HFFc6 (cell line): ENCODE results near the gene ANO7. TPM values are rescaled to one million over a fixed set of nuclear protein-coding genes. Genes with fewer than 3 reads are reported as not detected.
A peak's percentile ranks its signal among the peaks of the same experiment; 100 is the strongest.

Experiments used
- DNase-seq: peaks from one replicate; pipeline ENCODE4 v3.0.0-alpha.2; 2018
- H3K27ac Mint-ChIP-seq: 2 replicates; pipeline ENCODE4 v1.8.0; 2020; ENCODE audit warnings: mild to moderate bottlenecking, mixed read lengths
- H3K27me3 Mint-ChIP-seq: 2 replicates; pipeline ENCODE4 v1.8.0; 2021; ENCODE audit warnings: mild to moderate bottlenecking, moderate library complexity, mixed read lengths; ENCODE audit not compliant: insufficient read depth
- H3K36me3 Mint-ChIP-seq: 2 replicates; pipeline ENCODE4 v1.8.0; 2021; ENCODE audit warnings: low read depth, mixed read lengths
- H3K4me1 Mint-ChIP-seq: 2 replicates; pipeline ENCODE4 v1.8.0; 2020; ENCODE audit warnings: low read depth, mixed read lengths
- H3K4me3 Mint-ChIP-seq: 2 replicates; pipeline ENCODE4 v1.8.0; 2020; ENCODE audit warnings: mild to moderate bottlenecking, moderate library complexity, mixed read lengths
- H3K9me3 Mint-ChIP-seq: 2 replicates; pipeline ENCODE4 v1.8.0; 2020; ENCODE audit warnings: mild to moderate bottlenecking, mixed read lengths
- CTCF ChIP-seq: fragments of 200-600 bp; sonication (generic); IDR thresholded peaks from 2 replicates; pipeline ENCODE4 v1.5.0; 2021; ENCODE audit warnings: antibody characterized with exemption, mild to moderate bottlenecking
- total RNA-seq, 6 experiments: library from RNA; stranded (reverse); fragmentation: NEBNext Ultra II Directional; extraction: Animal tissue kit (Norgen Biotek cat#: 25700); gene quantifications; 2 replicates in 1 of 6; 3 replicates in 5 of 6; pipeline ENCODE4 v1.2.3, GENCODE V29; 2021

The ANO7 gene
- total RNA-seq, 6 experiments from 2014 or later: 0.80 to 1.4 (median 1.2) TPM

- H3K4me1 Mint-ChIP-seq: peaks cover 48% of the 10 kb centered on the region
- peak overlapping the region; percentile 92 for H3K27ac Mint-ChIP-seq
- peak overlapping the region; percentile 95 for H3K4me3 Mint-ChIP-seq
- no peak for TF ChIP-seq CTCF
- peaks cover 2% of the 10 kb centered on the region for H3K27me3 Mint-ChIP-seq
- H3K36me3 Mint-ChIP-seq: peaks cover 6% of the 10 kb centered on the region; the same call in 1 of the 2 replicates
- H3K9me3 Mint-ChIP-seq: no peaks in the 10 kb centered on the region
- DNase-seq: no peak
Observed at GRCh38 chr2:241149675-241149924, 38.9 kb upstream of the ANO7 start.

- peak; percentile 92 for DNase-seq
- Mint-ChIP-seq H3K27ac (peak within 1 kb of the TSS; percentile 92), H3K4me1 (peaks cover 53% of the 10 kb centered on the region), H3K9me3 (no peaks in the 10 kb centered on the region), H3K4me3 (peak within 1 kb of the TSS; percentile 95), H3K27me3 (peaks cover 2% of the 10 kb centered on the region), H3K36me3 (peaks cover 9% of the 10 kb centered on the region; the same call in 1 of the 2 replicates)
- TF ChIP-seq CTCF: no peak; the same call in 1 of the 2 replicates
Observed at GRCh38 chr2:241149925-241150659, 38.4 kb upstream of the ANO7 start, which contains the start of gene PPP1R7. Gene PPP1R7 (plus strand): TSS chr2:241150467. CDS start chr2:241150496, 29 bp downstream.

GRCh38 chr2:241150660-241151530 lies 37.6 kb upstream of the ANO7 start:
- TF ChIP-seq CTCF: no peak; the same call in 1 of the 2 replicates
- Mint-ChIP-seq H3K27ac (peak overlapping the region; percentile 92), H3K9me3 (no peaks in the 10 kb centered on the region), H3K4me1 (peaks cover 55% of the 10 kb centered on the region), H3K27me3 (peaks cover 2% of the 10 kb centered on the region), H3K4me3 (peak overlapping the region; percentile 95), H3K36me3 (peaks cover 10% of the 10 kb centered on the region; the same call in 1 of the 2 replicates)
- DNase-seq: no peak

- Mint-ChIP-seq H3K27ac (peak overlapping the region; percentile 86), H3K4me3 (peak overlapping the region; percentile 95), H3K4me1 (peaks cover 63% of the 10 kb centered on the region), H3K9me3 (no peaks in the 10 kb centered on the region), H3K27me3 (peaks cover 5% of the 10 kb centered on the region), H3K36me3 (peaks cover 10% of the 10 kb centered on the region; the same call in 1 of the 2 replicates)
- DNase-seq: peak; percentile 45
- TF ChIP-seq CTCF: no peak
Observed at GRCh38 chr2:241151934-241152660, 36.4 kb upstream of the ANO7 start.

- Mint-ChIP-seq H3K36me3 (peaks cover 23% of the 10 kb centered on the region), H3K4me3 (no peak overlapping the region), H3K27ac (peak overlapping the region; percentile 63), H3K4me1 (peaks cover 71% of the 10 kb centered on the region), H3K9me3 (no peaks in the 10 kb centered on the region), H3K27me3 (peaks cover 4% of the 10 kb centered on the region)
- no peak for TF ChIP-seq CTCF
- DNase-seq: peak; percentile 28
Observed at GRCh38 chr2:241153616-241154015, 34.9 kb upstream of the ANO7 start.
